B cell (primary cell): ENCODE measurements around the gene RHOT1. TPM values are rescaled to one million over a fixed set of nuclear protein-coding genes. Genes with fewer than 3 reads are reported as not detected.

Experiments used
- ATAC-seq: fragments of 200-7000 bp; cut with Tn5 transposase; one replicate; pipeline ENCODE4 v1.10.0; 2021; ENCODE audit warnings: low read depth, mild to moderate bottlenecking, moderate number of reproducible peaks, moderate library complexity
- CTCF ChIA-PET: fragments of 350-600 bp; sonication (Branson Sonifier 250); formaldehyde crosslinking; loops from one replicate; lab custom pipeline; 2021; ENCODE audit warnings: antibody characterized with exemption, inconsistent platforms; lab: Charles Lee
- POLR2A ChIA-PET: fragments of 350-600 bp; sonication (Branson Sonifier 250); formaldehyde crosslinking; loops from one replicate; lab custom pipeline; 2021; ENCODE audit warnings: antibody characterized with exemption; lab: Charles Lee
- DNase-seq: peaks from one replicate; pipeline ENCODE4 v3.0.0; 2013
- H2AFZ ChIP-seq: 2 replicates; pipeline ENCODE4 v1.6.1; 2012; ENCODE audit warnings: mild to moderate bottlenecking, low read depth, low read length; ENCODE audit not compliant: insufficient read depth, poor library complexity, severe bottlenecking
- H3K27ac ChIP-seq, 2 donors: 1 replicate in 1 of 2; 2 replicates in 1 of 2; pipeline ENCODE4 v1.5.1; 2012 to 2013; ENCODE audit warnings: low read length in 2 of 2, mild to moderate bottlenecking in 2 of 2, moderate library complexity in 1 of 2
- H3K27me3 ChIP-seq, 4 experiments: fragments of 200-600 bp in 1 of 4; sonication (generic) in 1 of 4; replicated peaks in 1 of 4; 1 replicate in 2 of 4; 2 replicates in 2 of 4; pipeline versions ENCODE4 v1.6.1 to v1.7.0; 2013 to 2016; ENCODE audit warnings: low read length in 3 of 4, mild to moderate bottlenecking in 2 of 4, mixed read lengths in 1 of 4, moderate library complexity in 1 of 4; ENCODE audit not compliant: insufficient read depth in 4 of 4, control insufficient read depth in 3 of 4; ENCODE audit errors: control extremely low read depth in 1 of 4
- H3K36me3 ChIP-seq, 2 experiments: replicated peaks in 1 of 2; 1 replicate in 1 of 2; 2 replicates in 1 of 2; pipeline versions ENCODE4 v1.6.1 to v1.7.1; 2013; ENCODE audit warnings: low read length in 1 of 2; ENCODE audit not compliant: insufficient read depth in 2 of 2, control insufficient read depth in 1 of 2; ENCODE audit errors: control extremely low read depth in 1 of 2, extremely low read depth in 1 of 2
- H3K4me1 ChIP-seq, 2 donors: fragments of 200-600 bp in 1 of 2; sonication (generic) in 1 of 2; 1 replicate in 1 of 2; 2 replicates in 1 of 2; pipeline versions ENCODE4 v1.5.1 to v1.6.1; 2013 to 2017; ENCODE audit warnings: low read length in 2 of 2; ENCODE audit not compliant: control insufficient read depth in 2 of 2, insufficient read depth in 2 of 2
- H3K4me2 ChIP-seq: replicated peaks from 2 replicates; pipeline ENCODE3; 2012; ENCODE audit warnings: mild to moderate bottlenecking, low read depth, low read length; ENCODE audit not compliant: poor library complexity, severe bottlenecking
- H3K4me3 ChIP-seq, 5 experiments: fragments of 200-600 bp in 1 of 5; sonication (generic) in 1 of 5; 1 replicate in 3 of 5; 2 replicates in 2 of 5; pipeline versions ENCODE4 v1.5.1 to v1.7.0; 2011 to 2016; ENCODE audit warnings: low read length in 4 of 5, mild to moderate bottlenecking in 4 of 5, low read depth in 2 of 5, control low read depth in 1 of 5, moderate library complexity in 1 of 5; ENCODE audit not compliant: insufficient read depth in 1 of 5; ENCODE audit errors: control extremely low read depth in 1 of 5, extremely low read depth in 1 of 5
- H3K79me2 ChIP-seq: fragments of 200-600 bp; sonication (generic); one replicate; pipeline ENCODE4 v1.6.0; 2016; ENCODE audit warnings: low read length; ENCODE audit not compliant: control insufficient read depth, insufficient read depth
- H3K9ac ChIP-seq: fragments of 200-600 bp; sonication (generic); 2 replicates; pipeline ENCODE4 v1.6.1; 2017; ENCODE audit warnings: mild to moderate bottlenecking, low read length, moderate library complexity
- H3K9me3 ChIP-seq, 3 donors: one replicate each; pipeline versions ENCODE4 v1.6.1 to v1.7.1; 2013; ENCODE audit warnings: low read length in 2 of 3; ENCODE audit not compliant: control insufficient read depth in 2 of 3, insufficient read depth in 1 of 3; ENCODE audit errors: control extremely low read depth in 1 of 3
- H4K20me1 ChIP-seq: 2 replicates; pipeline ENCODE4 v1.6.0; 2012; ENCODE audit warnings: mild to moderate bottlenecking, low read length; ENCODE audit not compliant: insufficient read depth, control insufficient read depth, poor library complexity, severe bottlenecking
- H3K27ac Mint-ChIP-seq: one replicate; pipeline ENCODE4 v1.8.0; 2021; ENCODE audit warnings: mixed read lengths
- H3K27me3 Mint-ChIP-seq: one replicate; pipeline ENCODE4 v1.8.0; 2021; ENCODE audit warnings: mixed read lengths
- H3K4me1 Mint-ChIP-seq: one replicate; pipeline ENCODE4 v1.8.0; 2021; ENCODE audit warnings: mixed read lengths
- H3K4me3 Mint-ChIP-seq: one replicate; pipeline ENCODE4 v1.8.0; 2021; ENCODE audit warnings: mixed read lengths
- H3K9me3 Mint-ChIP-seq: one replicate; pipeline ENCODE4 v1.8.0; 2022; ENCODE audit warnings: mixed read lengths; ENCODE audit not compliant: insufficient read depth
- EZH2 ChIP-seq: IDR thresholded peaks from 2 replicates; pipeline ENCODE4 v1.6.1; 2012; ENCODE audit warnings: borderline replicate concordance, low read depth, mild to moderate bottlenecking, moderate library complexity, low read length; ENCODE audit not compliant: insufficient read depth, poor library complexity, severe bottlenecking
- WGBS: methylation state at CpG from one replicate; pipeline ENCODE4 v1.1.5; 2013; ENCODE audit warnings: missing lambda C conversion rate; ENCODE audit not compliant: insufficient coverage; 5-methylcytosine and 5-hydroxymethylcytosine counted together
- intact Hi-C: fragments of 100-400 bp; cut with micrococcal nuclease; formaldehyde crosslinking; loops from one replicate; pipeline ENCODE4 v1.10.0; 2022
- polyA plus RNA-seq: library from polyadenylated mRNA; depleted of rRNA; stranded (reverse); fragments of >200 nt; gene quantifications from 2 replicates; pipeline ENCODE4 v1.2.3, GENCODE V29; 2012
- total RNA-seq, 2 donors: library from RNA; stranded (reverse); fragments of 120-200 nt in 1 of 2; gene quantifications; 1 replicate in 1 of 2; 2 replicates in 1 of 2; pipeline versions ENCODE4 v1.2.3 to v1.2.4, GENCODE V29; 2013 to 2022
- TF ChIP-seq, protein P1 (sequence below): fragments of 200-600 bp; IDR thresholded peaks from one replicate; pipeline ENCODE4 v1.8.0; 2022; ENCODE audit warnings: antibody characterized with exemption, mild to moderate bottlenecking

Gene RHOT1
- total and polyA plus RNA-seq, 2 donors (not counting 1 experiment from before 2014, with no cell fraction given): 24.6 to 24.7 TPM

DNA sequence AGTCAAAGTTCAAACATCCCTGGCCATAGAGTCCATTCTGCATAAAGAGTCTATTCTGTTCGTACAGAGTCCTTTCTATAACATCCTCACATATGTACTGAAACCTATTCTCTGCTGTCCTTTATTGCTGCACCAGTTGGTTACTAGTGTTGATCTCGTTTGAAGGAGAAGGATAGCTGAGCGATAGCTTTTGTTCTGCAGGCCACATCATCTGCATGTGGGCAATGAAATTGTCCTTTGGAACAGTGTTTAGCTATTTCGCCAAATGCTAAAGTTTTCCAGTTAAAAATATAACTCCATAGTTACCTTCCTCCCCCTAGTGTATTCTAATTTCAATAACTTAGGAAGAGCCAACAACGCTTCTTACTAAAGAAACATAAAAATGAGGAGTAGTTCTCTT lies 6.0 kb downstream of the RHOT1 start:
- no peak overlapping the region for H3K27ac ChIP-seq
- H3K9ac ChIP-seq: no peak overlapping the region
- Mint-ChIP-seq H3K4me3 (no peak overlapping the region), H3K27me3 (no peaks in the 10 kb centered on the region), H3K4me1 (peaks cover 28% of the 10 kb centered on the region), H3K27ac (no peak overlapping the region), H3K9me3 (no peaks in the 10 kb centered on the region)
- peaks cover 3 to 12% of the 10 kb centered on the region in 2 donors for H3K4me1 ChIP-seq
- intact Hi-C loops: no loop called here
- H3K36me3 ChIP-seq: peaks cover 0 to 5% of the 10 kb centered on the region in 2 experiments
- DNase-seq: no peak
- ChIA-PET POLR2A (no interaction called here), CTCF (interaction anchor here (1.0 to 1.4 kb wide), 2 partner anchors 9 to 10 kb away, joined by 3 read pairs; no protein-coding TSS in a partner anchor)
- no peak for TF ChIP-seq EZH2
- TF ChIP-seq, protein P1, sequence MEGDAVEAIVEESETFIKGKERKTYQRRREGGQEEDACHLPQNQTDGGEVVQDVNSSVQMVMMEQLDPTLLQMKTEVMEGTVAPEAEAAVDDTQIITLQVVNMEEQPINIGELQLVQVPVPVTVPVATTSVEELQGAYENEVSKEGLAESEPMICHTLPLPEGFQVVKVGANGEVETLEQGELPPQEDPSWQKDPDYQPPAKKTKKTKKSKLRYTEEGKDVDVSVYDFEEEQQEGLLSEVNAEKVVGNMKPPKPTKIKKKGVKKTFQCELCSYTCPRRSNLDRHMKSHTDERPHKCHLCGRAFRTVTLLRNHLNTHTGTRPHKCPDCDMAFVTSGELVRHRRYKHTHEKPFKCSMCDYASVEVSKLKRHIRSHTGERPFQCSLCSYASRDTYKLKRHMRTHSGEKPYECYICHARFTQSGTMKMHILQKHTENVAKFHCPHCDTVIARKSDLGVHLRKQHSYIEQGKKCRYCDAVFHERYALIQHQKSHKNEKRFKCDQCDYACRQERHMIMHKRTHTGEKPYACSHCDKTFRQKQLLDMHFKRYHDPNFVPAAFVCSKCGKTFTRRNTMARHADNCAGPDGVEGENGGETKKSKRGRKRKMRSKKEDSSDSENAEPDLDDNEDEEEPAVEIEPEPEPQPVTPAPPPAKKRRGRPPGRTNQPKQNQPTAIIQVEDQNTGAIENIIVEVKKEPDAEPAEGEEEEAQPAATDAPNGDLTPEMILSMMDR: no peak
- WGBS: no CpG with 5 or more reads among the region's 5 CpGs
- ATAC-seq: no peak
- no peaks in the 10 kb centered on the region for H3K9me3 ChIP-seq
- H4K20me1 ChIP-seq: peaks cover 8% of the 10 kb centered on the region
- no peaks in the 10 kb centered on the region for H3K27me3 ChIP-seq
- no peak overlapping the region for H3K4me2 ChIP-seq
- no peak overlapping the region for H2AFZ ChIP-seq
- H3K4me3 ChIP-seq: no peak overlapping the region
- peaks cover 56% of the 10 kb centered on the region for H3K79me2 ChIP-seq

DNA sequence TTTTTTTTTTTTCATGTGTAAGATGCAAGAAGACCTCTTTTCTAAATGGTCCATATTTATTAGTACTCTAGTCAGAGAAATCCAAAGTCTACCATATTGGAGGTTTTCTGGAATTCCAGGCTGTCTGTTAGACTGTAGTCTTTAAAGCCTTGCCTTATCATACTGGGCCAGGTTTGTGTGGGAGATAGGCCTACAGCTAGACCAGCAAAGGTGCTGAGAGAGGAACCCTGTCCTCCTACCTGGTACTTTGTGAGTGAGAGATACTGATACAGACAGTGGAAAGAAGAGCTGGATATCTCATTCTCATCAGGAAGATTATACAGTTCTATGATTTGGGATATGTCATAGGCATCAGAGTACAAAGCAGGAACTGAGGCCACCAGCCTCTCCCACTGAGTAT lies 8.1 kb downstream of the RHOT1 start:
- ChIA-PET CTCF (interaction anchor here (1.1 to 1.2 kb wide), 2 partner anchors 10 to 49 kb away, joined by 3 to 4 read pairs; no protein-coding TSS in a partner anchor), POLR2A (no interaction called here)
- H2AFZ ChIP-seq: no peak overlapping the region
- TF ChIP-seq EZH2: no peak
- TF ChIP-seq, protein P1: no peak
- no peak for ATAC-seq
- no peaks in the 10 kb centered on the region for H3K27me3 Mint-ChIP-seq
- no peaks in the 10 kb centered on the region for H3K27me3 ChIP-seq
- intact Hi-C loops: no loop called here
- H3K36me3 ChIP-seq: peaks cover 0 to 8% of the 10 kb centered on the region in 2 experiments
- H3K4me3 Mint-ChIP-seq: no peak overlapping the region
- H4K20me1 ChIP-seq: peaks cover 8% of the 10 kb centered on the region
- H3K4me1 Mint-ChIP-seq: peaks cover 19% of the 10 kb centered on the region
- H3K9ac ChIP-seq: no peak overlapping the region
- no peaks in the 10 kb centered on the region for H3K9me3 ChIP-seq
- no peak overlapping the region for H3K27ac ChIP-seq
- no peak overlapping the region for H3K27ac Mint-ChIP-seq
- no peaks in the 10 kb centered on the region for H3K9me3 Mint-ChIP-seq
- H3K4me1 ChIP-seq: no peaks in the 10 kb centered on the region
- peaks cover 38% of the 10 kb centered on the region for H3K79me2 ChIP-seq
- no peak overlapping the region for H3K4me3 ChIP-seq
- H3K4me2 ChIP-seq: no peak overlapping the region
- DNase-seq: no peak
